ENCODE results near the gene TLR3.
A peak's percentile ranks its signal among the peaks of the same experiment; 100 is the strongest.

TLR3 gene

GRCh38 chr4:186105647-186106321, 36.8 kb downstream of the TLR3 start:
- Histone ChIP-seq H3K4me3 (peak overlapping the region; percentile 79), H3K27ac (no peak overlapping the region)
- TF ChIP-seq, protein P1, sequence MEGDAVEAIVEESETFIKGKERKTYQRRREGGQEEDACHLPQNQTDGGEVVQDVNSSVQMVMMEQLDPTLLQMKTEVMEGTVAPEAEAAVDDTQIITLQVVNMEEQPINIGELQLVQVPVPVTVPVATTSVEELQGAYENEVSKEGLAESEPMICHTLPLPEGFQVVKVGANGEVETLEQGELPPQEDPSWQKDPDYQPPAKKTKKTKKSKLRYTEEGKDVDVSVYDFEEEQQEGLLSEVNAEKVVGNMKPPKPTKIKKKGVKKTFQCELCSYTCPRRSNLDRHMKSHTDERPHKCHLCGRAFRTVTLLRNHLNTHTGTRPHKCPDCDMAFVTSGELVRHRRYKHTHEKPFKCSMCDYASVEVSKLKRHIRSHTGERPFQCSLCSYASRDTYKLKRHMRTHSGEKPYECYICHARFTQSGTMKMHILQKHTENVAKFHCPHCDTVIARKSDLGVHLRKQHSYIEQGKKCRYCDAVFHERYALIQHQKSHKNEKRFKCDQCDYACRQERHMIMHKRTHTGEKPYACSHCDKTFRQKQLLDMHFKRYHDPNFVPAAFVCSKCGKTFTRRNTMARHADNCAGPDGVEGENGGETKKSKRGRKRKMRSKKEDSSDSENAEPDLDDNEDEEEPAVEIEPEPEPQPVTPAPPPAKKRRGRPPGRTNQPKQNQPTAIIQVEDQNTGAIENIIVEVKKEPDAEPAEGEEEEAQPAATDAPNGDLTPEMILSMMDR (IDR thresholded peaks at IDR 0.05), result no peak
- no peak for DNase-seq (ENCODE audit: low spot score)

DNA sequence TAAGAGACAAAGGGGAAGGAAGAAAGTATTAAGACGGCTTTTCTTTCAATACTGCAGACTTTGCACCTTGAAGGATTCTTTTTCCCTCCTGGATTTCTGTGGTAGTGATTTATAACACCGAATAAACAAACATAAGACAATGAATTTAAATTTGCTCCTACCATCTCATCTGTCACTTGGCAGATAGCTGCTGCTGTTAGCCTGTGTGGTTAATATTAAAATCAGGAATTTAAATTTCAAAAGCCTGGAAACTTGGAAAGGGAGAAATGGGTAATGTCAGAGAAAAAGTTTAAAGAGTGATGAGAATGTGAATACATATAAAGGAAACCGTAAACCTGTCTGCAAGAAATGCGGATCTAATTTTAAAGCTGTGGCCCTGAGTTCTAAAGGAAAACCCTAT, 39.0 kb downstream of the TLR3 start:
- H3K27ac ChIP-seq, result no peak overlapping the region
- TF ChIP-seq, protein P1 (IDR thresholded peaks at IDR 0.05), result no peak
- no peak for DNase-seq (ENCODE audit: low spot score)
- no peak overlapping the region for H3K4me3 ChIP-seq

DNA sequence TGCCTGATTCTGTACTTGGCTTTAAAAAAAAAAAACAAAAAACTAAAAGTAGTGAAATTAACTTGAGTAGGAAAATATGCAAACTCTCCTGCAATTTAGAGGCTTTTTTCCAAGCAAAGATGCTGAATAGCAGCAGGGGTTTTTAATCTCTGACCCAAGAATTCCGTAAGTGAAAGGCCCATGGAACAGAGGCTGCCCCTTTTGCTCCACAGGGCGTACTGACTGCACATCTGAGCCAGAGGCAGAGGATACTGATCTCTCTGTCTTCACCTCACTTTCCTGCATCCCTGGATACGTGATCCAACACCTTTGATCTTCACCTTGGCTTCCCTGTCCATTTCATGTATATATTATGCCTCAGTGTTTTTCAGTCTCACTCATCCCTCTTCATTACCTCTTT, 39.4 kb downstream of the TLR3 start:
- TF ChIP-seq, protein P1 (IDR thresholded peaks at IDR 0.05), result no peak
- no peak for DNase-seq (ENCODE audit: low spot score)
- no peak overlapping the region for H3K4me3 ChIP-seq
- no peak overlapping the region for H3K27ac ChIP-seq

- Histone ChIP-seq H3K4me3 (no peak overlapping the region), H3K27ac (no peak overlapping the region)
- DNase-seq (ENCODE audit: low spot score), result no peak
- TF ChIP-seq, protein P1 (IDR thresholded peaks at IDR 0.05), result no peak
These were observed 40.3 kb downstream of the TLR3 start for GRCh38 chr4:186109245-186109644.

GRCh38 chr4:186116697-186117096, 47.7 kb downstream of the TLR3 start:
- DNase-seq (ENCODE audit: low spot score), result no peak
- TF ChIP-seq, protein P1 (IDR thresholded peaks at IDR 0.05), result no peak
- no peak overlapping the region for H3K4me3 ChIP-seq
- H3K27ac ChIP-seq, result no peak overlapping the region

GRCh38 chr4:186118582-186118981, 49.6 kb downstream of the TLR3 start:
- no peak overlapping the region for H3K27ac ChIP-seq
- TF ChIP-seq, protein P1 (IDR thresholded peaks at IDR 0.05), result no peak
- no peak overlapping the region for H3K4me3 ChIP-seq
- DNase-seq (ENCODE audit: low spot score), result no peak

GRCh38 chr4:186121057-186121456, 52.1 kb downstream of the TLR3 start:
- TF ChIP-seq, protein P1 (IDR thresholded peaks at IDR 0.05), result no peak
- no peak overlapping the region for H3K4me3 ChIP-seq
- H3K27ac ChIP-seq, result no peak overlapping the region
- DNase-seq (ENCODE audit: low spot score), result no peak

All from coronary artery (tissue), 2 donors.